Psoas muscle (tissue), 8 donors: ENCODE results near the gene TENM4. TPM values are rescaled to one million over a fixed set of nuclear protein-coding genes. Genes with fewer than 3 reads are reported as not detected.

Experiments
- ATAC-seq, 4 donors: fragments of 200-7000 bp; cut with Tn5 transposase; one replicate each; pipeline ENCODE4 v1.9.1; 2020; ENCODE audit warnings: moderate library complexity in 3 of 4, mild to moderate bottlenecking in 2 of 4
- DNase-seq, 2 donors: peaks; one replicate each; pipeline ENCODE4 v3.0.0-alpha.2; 2020
- H3K27ac ChIP-seq: fragments of 200-600 bp; one replicate; pipeline ENCODE4 v1.8.0; 2022
- H3K27me3 ChIP-seq, 3 donors: fragments of 200-600 bp in 1 of 3; one replicate each; pipeline versions ENCODE4 v1.6.1 to v1.8.0; 2013 to 2022; ENCODE audit warnings: low read length in 2 of 3, mild to moderate bottlenecking in 2 of 3, moderate library complexity in 1 of 3; ENCODE audit not compliant: insufficient read depth in 3 of 3
- H3K36me3 ChIP-seq, 2 donors: fragments of 200-600 bp in 1 of 2; one replicate each; pipeline versions ENCODE4 v1.6.1 to v1.8.0; 2013 to 2022; ENCODE audit warnings: low read depth in 1 of 2, mild to moderate bottlenecking in 1 of 2, moderate library complexity in 1 of 2; ENCODE audit not compliant: insufficient read depth in 1 of 2
- H3K4me1 ChIP-seq: fragments of 200-600 bp; one replicate; pipeline ENCODE4 v1.8.0; 2022
- H3K4me3 ChIP-seq: fragments of 200-600 bp; one replicate; pipeline ENCODE4 v1.8.0; 2022; ENCODE audit warnings: mild to moderate bottlenecking
- H3K9me3 ChIP-seq: fragments of 200-600 bp; one replicate; pipeline ENCODE4 v1.8.0; 2022
- WGBS, 3 donors: extraction: QIAGEN DNeasy Blood & Tissue Kit; methylation state at CpG; one replicate each; pipeline versions ENCODE4 v1.1.6 to v1.1.7; 2013; 5-methylcytosine and 5-hydroxymethylcytosine counted together
- intact Hi-C, 2 donors: fragments of 100-400 bp; cut with DNase I; formaldehyde crosslinking; loops; one replicate each; pipeline versions ENCODE4 v1.11.0 to v1.14.2; 2022
- polyA plus RNA-seq, 3 donors: library from polyadenylated mRNA; stranded (reverse); fragments of 200-250 nt; gene quantifications; one replicate each; pipeline ENCODE4 v1.2.3, GENCODE V29; 2013
- total RNA-seq, 4 donors: library from RNA; stranded (reverse); fragmentation: NEBNext Ultra II Directional in 2 of 4; extraction: Animal tissue kit (Norgen Biotek cat#: 25700) in 2 of 4; gene quantifications; one replicate each; pipeline versions ENCODE4 v1.2.1 to v1.2.4, GENCODE V29; 2021 to 2023
- TF ChIP-seq, protein P1 (sequence below): fragments of 200-600 bp; IDR thresholded peaks from one replicate; pipeline ENCODE4 v1.8.0; 2022; ENCODE audit warnings: antibody characterized with exemption
- donor health status: healthy with polysubstance abuse.
- donor health status: DM: no; HTN: no; CAD: no; lungs with moderate emphysema.
- donor health status: Bipolar disorder and iron deficiency.
- donor health status: healthy.
- donor health status: DM: yes; HTN: yes; CAD: no.
- donor health status: DM: no; HTN: no; CAD: no.
- donor health status: DM: no; HTN: no; CAD: no.
- donor health status: DM: yes; HTN: yes; CAD: no.

TENM4 gene
- total and polyA plus RNA-seq, 7 donors: 0.05 to 1.7 (median 0.48) TPM

DNA sequence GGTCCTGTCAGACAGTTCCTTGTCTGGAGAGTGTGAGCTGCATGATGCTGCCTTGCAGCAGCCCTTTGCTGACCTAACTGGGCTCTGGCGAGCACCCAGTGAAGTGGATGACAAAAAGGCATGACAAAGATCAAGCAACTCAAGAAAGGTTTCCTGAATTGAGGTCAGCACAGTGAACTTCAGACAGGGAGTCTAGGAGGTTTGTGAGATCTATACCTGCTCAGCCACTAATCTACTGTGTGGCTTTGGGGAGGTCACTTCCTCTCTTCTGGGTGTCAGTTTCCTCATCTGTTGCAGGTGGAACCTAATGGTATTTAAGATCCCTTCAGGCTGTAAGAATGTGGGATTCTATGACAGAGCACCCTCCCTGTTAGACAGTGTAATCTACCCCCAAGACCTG is 652.3 kb downstream of the TENM4 start:
- WGBS, 3 donors: 69 to 94% (median 74%) methylated on average over 1 of the region's 1 CpG
- DNase-seq (no peak), ATAC-seq (no peak)
- no peaks in the 10 kb centered on the region for H3K4me1 ChIP-seq
- no peak overlapping the region for H3K27ac ChIP-seq
- H3K36me3 ChIP-seq: no peaks in the 10 kb centered on the region
- no peaks in the 10 kb centered on the region for H3K27me3 ChIP-seq
- no peaks in the 10 kb centered on the region for H3K9me3 ChIP-seq
- TF ChIP-seq, protein P1, sequence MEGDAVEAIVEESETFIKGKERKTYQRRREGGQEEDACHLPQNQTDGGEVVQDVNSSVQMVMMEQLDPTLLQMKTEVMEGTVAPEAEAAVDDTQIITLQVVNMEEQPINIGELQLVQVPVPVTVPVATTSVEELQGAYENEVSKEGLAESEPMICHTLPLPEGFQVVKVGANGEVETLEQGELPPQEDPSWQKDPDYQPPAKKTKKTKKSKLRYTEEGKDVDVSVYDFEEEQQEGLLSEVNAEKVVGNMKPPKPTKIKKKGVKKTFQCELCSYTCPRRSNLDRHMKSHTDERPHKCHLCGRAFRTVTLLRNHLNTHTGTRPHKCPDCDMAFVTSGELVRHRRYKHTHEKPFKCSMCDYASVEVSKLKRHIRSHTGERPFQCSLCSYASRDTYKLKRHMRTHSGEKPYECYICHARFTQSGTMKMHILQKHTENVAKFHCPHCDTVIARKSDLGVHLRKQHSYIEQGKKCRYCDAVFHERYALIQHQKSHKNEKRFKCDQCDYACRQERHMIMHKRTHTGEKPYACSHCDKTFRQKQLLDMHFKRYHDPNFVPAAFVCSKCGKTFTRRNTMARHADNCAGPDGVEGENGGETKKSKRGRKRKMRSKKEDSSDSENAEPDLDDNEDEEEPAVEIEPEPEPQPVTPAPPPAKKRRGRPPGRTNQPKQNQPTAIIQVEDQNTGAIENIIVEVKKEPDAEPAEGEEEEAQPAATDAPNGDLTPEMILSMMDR: no peak
- no peak overlapping the region for H3K4me3 ChIP-seq
- intact Hi-C loops: no loop called here

DNA sequence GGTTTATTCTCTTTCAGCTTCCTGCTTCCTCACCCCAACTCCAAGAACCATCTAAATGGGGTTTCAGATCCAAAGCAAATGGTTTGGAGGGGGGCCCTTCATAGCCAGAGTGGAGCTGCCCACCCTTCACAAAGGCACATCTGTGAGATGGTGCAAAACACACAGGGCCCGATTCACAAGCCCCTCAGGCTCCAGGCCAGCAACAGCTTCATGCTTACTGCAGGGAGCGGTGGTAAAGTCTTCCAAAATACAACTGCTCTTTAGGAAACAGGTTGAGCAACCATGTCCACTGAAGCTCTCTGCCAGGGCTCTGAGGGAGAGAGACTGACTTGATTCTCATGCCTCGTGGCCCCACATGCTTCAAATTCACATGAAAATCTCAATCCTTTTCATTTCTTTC is 653.1 kb downstream of the TENM4 start:
- no peak overlapping the region for H3K27ac ChIP-seq
- no peaks in the 10 kb centered on the region for H3K9me3 ChIP-seq
- H3K27me3 ChIP-seq: no peaks in the 10 kb centered on the region
- H3K36me3 ChIP-seq: no peaks in the 10 kb centered on the region
- H3K4me3 ChIP-seq: no peak overlapping the region
- intact Hi-C loops: no loop called here
- 44 to 61% (median 57%) methylated on average over 3 of the region's 3 CpGs for WGBS, 3 donors
- DNase-seq (no peak), ATAC-seq (no peak)
- TF ChIP-seq, protein P1: no peak
- no peaks in the 10 kb centered on the region for H3K4me1 ChIP-seq

DNA sequence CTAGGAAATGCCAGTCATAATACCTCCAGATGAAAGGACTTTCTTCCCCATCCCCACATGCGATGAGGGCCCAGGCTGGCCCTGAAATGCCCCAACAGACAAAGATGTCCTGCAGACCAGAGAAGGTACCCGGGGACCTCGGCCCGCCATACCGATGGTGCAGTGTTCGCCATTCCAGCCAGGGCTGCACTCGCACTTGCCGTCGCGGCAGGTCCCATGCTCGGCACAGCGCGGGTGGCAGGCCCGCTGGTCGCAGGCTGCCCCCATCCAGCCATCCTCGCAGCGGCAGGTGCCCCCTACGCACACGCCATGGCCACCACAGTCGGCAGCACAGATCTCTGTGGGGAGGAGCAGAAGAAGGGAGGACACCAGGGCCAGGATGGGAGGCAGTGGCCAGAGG is 654.1 kb downstream of the TENM4 start:
- WGBS, 3 donors: 93 to 96% (median 94%) methylated on average over 19 to 20 of the region's 20 CpGs
- ATAC-seq (no peak), DNase-seq (no peak)
- Histone ChIP-seq H3K36me3 (no peaks in the 10 kb centered on the region), H3K9me3 (no peaks in the 10 kb centered on the region), H3K27ac (no peak overlapping the region), H3K27me3 (no peaks in the 10 kb centered on the region), H3K4me1 (no peaks in the 10 kb centered on the region), H3K4me3 (no peak overlapping the region)
- intact Hi-C loops: no loop called here
- TF ChIP-seq, protein P1: no peak

DNA sequence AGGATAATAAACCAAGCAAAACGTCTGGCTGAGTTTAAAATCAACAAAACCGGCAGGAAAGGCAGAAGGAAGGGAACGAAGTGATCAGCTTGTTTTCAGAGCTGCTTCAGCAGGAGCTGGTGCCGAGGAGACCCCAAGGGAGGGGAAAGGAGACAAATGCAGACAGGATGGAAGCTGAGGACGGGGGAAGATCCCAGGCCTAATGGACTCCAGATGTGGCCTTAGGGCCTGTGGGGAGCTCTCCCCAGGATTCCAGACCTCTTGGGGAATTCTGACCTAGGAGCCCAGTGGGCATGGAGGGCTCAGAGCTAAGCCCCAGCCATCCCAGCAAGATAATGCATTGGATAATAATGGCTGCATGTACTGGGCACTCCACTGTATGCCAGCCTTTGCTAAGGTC is 654.7 kb downstream of the TENM4 start:
- Histone ChIP-seq H3K36me3 (no peaks in the 10 kb centered on the region), H3K27me3 (no peaks in the 10 kb centered on the region), H3K4me3 (no peak overlapping the region), H3K27ac (no peak overlapping the region), H3K4me1 (no peaks in the 10 kb centered on the region), H3K9me3 (no peaks in the 10 kb centered on the region)
- DNase-seq: no peak
- TF ChIP-seq, protein P1: no peak
- intact Hi-C loops: no loop called here
- WGBS, 3 donors: 51 to 73% (median 70%) methylated on average over 5 of the region's 5 CpGs
- no peak for ATAC-seq

DNA sequence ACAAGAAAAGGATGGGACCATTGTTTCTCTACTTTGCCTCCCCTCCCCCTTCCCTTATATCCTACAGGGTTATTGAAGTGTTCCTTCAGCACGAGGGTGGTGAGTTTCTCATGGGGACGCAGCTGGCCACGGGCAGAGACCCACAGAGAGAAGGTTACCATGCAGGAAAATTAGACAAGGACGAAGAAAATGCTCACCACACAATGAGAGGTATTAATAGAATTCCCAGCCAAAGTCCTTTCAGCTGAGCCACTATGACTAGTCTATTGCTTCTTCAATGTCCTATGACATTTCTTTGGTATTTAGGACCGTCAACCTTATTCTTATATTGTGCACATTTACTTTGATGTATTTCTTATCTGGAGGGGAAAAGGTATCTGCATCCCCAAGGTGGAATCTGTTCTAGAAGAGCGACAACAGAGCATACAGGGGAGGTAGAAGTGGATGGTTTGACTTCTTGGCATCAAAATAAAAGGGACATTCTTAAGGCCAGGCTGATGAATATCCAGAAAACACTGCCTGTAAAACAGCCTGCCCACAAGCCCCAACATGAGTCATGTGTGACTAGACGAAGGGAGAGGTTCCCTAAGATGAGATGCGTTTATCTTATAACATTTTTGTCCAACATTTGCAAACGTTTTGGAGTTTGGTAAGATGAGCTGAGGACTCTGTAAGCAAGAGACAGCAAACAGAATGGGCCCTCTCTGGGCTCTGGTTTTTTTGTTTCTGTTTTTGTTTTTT is 656.3 kb downstream of the TENM4 start:
- intact Hi-C loops: no loop called here
- TF ChIP-seq, protein P1: no peak
- 63 to 74% (median 68%) methylated on average over 9 of the region's 9 CpGs for WGBS, 3 donors
- Histone ChIP-seq H3K27ac (no peak overlapping the region), H3K4me1 (no peaks in the 10 kb centered on the region), H3K27me3 (no peaks in the 10 kb centered on the region), H3K36me3 (no peaks in the 10 kb centered on the region), H3K4me3 (no peak overlapping the region), H3K9me3 (no peaks in the 10 kb centered on the region)
- DNase-seq (no peak), ATAC-seq (no peak)
